HuH-7.5 (cell line): ENCODE results near the gene ZBTB45.

Experiments
- DNase-seq: peaks from one replicate; pipeline ENCODE4 v3.0.0; 2011; ENCODE audit warnings: low spot score

ZBTB45 gene

DNA sequence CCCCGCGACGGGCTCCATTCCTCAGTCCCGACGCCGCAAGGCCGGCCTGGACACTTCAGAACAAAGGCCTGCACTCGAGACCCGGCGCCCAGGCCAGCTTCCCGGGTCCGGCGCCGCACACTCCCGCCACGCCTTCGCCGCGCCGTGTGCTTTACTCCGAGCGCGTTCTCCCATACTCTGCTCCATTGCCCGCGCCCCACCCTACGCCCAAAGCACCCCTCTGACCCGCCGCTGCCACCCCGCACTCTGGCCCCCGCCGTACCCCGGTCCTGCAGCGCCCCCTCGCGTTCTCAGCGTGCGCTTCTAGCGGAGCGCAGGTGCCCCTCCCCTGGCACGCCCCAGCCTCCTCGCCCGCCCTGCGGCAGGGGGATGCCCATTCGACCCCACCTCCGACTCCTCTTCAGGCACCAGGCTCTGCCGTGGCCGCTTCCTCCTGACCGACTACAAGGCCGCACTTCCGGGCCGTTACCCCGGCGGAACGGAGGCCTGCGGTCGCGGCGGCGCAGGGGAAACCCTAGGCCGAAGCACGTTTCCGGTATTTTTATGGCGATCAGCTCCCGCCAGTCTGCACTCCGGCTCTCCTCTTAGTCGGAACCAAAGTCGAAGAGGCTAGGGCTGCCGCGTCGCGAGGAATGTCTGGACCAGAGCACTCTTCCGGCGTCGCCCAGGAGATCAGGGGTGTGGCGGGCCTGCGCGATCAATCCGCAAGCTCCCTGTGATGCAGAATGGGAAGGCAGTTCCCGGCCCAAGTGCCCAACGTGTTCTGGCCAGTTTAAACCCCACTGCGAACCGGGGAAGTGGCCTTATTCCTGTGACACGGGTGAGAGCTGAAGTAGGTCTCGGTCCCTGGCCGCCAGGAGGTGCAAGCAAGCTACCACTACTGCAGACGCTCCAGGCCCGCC lies at the start of gene ZBTB45:
TSS of gene ZBTB45 (minus strand) at position 456 of the 902 bp plus-strand sequence. CDS start 2,137 bp downstream, outside the sequence.
- DNase-seq = peak; percentile 88

DNA sequence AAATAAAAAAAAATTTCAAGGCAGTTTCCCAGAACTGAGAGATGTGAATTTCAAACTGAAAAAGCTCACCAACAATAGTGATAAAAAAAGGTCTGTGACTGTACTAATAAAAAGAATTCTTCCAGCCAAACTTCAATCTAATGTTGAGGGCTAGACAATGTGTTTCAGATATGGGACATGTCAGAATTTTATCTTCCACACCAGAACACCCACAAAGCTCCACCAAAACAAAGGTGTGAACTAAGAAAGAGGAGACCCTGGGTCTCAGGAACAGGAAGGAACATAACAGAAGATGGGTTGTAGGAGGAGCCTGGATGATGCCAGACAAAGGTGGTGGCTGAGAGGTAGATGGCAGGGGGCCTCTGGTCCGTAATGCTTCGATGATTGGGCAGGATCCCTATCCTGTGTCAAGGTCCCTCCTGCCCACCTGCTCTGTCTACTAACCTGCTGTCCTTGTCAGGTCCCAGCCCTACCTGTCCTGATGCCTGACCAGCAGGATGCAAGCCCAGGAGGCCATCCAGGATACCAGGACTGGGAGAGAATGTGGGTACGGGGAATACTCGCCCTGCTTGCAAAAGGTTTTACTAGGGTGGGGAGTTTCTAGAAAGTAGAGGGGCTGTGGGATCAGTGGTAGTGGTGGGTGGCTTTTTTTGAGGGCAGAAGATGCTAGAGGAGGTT lies 49.0 kb upstream of the ZBTB45 start:
- peak; percentile 8 for DNase-seq

DNA sequence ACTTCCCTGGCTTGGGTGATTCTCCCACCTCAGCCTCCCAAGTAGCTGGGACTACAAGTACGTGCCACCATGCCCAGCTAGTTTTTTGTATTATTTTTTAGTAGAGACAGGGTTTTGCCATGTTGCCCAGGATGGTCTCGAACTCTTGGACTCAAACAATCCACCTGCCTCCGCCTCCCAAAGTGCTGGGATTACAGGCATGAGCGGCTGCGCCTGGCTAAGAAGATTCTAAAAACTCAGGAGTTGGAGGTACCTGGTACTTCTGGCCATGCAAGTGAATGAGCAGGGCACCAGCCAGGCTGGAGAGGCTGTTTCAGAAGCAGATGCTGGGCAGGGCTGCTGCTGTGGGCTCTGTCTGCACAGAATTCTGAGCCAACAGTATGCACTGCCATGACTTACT lies 47.4 kb upstream of the ZBTB45 start:
- DNase-seq = no peak

DNA sequence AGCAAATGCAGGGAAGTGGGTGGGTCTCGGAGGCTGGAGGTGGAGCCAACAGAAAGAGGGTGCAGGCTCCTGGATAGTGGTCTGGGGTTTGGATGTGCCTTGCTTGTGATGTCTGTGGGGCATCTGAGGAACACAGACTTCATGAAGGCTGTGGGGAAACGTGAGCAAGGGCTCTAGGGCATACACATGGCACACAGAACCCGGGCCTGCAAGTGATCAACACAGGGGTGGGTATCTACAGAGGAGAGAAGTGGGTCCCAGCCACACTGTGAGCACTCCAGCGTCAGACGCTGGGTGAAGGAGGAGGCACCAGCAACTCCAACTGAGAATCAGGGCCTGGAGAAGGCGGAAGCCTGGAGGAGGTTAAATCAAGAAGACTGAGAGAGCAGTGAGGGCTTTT lies 44.2 kb upstream of the ZBTB45 start:
- peak; percentile 6 for DNase-seq

DNA sequence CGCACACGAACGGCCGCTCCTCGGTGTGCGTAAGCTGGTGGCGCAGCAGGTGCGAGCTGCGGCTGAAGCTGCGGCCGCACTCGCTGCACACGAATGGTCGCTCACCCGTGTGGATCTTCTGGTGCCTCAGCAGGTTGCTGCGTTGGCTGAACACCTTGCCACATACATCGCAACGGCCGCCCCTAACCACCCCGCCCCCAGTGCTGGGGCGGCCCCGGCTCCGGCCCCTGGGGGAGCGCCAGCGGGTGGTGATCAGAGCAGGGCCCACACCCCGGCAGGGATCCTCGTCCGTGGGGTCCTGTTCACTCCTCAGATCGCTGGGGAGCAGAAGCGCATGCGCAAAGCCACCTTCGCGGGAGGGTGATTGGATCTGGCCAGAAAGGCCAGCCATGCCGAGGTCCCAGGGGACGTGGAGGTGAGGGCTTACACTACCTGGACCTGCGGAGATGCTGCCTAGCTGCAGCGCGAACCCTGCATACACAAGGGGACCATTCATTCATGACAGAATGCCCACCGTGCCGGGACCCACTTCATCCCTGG lies 43.5 kb upstream of the ZBTB45 start:
- DNase-seq = peak; percentile 37

DNA sequence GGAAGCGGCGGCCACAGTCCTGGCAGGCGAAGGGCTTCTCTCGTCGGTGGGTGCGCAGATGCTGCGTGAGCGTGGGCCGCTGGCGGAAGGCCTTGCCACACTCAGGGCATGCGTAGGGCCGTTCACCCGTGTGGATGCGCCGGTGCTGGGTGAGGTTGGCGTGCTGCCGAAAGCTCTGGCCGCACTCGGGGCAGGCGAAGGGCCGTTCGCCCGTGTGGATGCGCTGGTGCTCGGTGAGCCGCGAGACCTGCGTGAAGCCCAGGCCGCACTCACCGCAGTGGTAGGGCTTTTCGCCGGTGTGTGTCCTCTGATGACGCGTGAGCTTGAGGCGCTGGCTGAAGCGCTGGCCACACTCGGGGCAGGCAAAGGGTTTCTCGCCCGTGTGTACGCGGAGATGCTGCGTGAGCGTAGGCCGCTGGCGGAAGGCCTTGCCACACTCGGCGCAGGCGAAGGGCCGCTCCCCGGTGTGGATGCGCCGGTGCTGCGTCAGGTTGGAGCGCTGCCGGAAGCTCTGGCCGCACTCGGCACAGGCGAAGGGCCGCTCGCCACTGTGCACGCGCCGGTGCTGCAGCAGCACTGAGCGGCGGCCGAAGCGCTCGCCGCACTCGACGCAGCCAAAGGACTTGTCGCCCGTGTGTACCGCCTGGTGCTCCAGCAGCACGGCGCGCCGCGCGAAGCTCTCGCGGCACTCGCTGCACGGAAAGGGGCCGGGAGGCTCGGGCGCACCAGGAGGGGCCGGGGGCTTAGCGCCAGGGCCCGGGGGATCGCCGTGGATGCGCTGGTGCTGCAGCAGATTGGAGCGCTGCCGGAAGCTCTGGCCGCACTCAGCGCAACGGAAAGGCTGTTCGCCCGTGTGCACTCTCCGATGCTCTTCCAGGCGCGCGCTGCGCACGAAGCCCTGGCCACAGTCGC lies 42.8 kb upstream of the ZBTB45 start:
- DNase-seq = peak; percentile 41

DNA sequence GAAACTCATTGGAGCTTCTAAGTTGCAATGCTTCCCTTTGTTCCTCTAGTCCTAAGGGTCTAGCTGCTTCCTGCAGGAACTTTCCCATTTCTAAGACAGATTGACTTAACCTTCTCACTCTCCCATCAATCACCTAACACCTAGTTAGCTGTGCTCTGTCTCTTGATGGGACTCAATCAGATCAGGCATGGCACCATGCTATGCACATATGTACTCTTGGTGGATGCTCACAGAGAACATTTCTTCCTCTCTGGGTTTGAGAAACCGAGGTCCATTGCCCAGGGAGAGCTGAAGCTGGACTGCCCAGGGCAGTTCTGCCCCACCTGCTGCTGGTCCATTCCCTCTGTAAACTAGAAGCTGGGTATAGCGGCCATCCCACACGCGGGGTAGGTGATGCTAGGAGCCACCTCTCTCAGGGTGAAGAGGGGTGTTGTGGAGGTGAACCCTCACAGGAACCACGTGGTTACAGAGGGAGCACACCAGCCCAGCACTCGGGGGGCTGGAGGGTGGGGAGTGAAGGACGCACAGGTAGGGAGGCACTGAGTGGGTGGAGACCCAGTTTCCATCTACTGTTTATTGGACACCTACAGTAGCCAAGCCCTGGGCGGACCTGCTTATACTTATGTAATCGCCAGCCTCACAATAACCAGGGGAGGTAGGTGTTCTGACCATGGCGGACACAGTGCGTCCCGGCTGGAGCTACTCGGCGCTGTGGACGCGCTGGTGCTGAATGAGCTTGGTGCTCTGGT lies 41.9 kb upstream of the ZBTB45 start:
- peak; percentile 22 for DNase-seq

DNA sequence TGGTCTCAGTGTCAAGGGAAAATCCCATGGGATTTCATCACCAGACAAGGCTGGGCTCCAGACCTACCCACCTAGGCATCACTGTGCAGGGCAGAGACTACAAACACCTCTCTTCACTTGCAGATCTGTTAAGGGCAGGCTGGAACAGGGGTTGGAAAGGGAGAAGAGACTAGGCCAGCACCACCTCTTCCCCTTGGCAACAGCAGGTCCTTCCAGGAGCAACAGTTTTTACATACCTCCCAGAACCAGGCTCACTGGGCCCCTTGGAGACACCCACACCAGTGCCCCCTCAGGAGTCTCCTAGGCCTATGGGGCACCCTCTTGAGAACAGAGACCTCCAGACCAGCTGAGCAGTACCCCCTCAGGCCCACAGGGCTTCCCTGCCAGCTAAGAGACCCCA lies 41.3 kb upstream of the ZBTB45 start:
- peak; percentile 5 for DNase-seq

DNA sequence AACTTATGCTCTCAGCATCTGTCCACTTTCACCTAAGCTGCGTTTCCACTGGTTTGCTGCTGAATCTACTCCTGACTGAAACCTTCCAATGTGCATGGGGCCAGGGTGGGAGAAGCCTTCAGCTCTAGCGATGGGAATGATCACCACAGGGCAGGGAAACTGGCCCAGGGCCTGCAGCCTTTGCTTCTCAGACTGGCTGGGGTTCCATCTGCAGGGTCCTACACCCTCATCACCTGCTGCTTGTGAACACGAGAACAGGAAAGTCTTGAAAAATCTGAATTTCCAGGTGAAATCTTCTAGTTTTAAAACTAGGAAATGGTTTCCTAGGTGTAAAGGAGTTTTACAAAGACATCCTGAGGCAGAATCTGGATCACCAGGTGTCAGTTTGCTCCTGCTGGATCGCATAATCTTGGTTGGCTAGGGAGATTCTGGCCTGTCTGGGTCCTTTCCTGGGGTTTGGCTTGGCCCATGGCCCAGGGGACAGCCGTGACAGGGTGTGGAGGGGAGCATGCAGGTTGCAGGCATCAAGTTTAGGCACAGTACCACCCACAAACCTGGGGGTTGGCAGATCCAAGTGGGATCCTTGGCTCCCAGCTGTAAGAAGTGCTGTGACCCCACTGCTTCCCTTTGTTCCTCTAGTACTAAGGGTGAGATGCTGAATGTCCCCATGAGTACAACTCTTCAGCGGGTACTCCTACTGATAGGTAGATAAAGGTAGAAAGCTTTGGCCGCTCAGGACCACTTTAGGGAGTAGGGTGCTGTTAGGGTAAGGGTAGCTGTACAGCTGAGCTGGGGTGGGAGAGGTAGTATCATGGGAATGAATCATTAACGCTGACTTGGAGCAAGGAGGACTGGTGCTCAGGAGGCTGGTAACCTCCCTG lies 40.6 kb upstream of the ZBTB45 start:
- DNase-seq = peak; percentile 6

DNA sequence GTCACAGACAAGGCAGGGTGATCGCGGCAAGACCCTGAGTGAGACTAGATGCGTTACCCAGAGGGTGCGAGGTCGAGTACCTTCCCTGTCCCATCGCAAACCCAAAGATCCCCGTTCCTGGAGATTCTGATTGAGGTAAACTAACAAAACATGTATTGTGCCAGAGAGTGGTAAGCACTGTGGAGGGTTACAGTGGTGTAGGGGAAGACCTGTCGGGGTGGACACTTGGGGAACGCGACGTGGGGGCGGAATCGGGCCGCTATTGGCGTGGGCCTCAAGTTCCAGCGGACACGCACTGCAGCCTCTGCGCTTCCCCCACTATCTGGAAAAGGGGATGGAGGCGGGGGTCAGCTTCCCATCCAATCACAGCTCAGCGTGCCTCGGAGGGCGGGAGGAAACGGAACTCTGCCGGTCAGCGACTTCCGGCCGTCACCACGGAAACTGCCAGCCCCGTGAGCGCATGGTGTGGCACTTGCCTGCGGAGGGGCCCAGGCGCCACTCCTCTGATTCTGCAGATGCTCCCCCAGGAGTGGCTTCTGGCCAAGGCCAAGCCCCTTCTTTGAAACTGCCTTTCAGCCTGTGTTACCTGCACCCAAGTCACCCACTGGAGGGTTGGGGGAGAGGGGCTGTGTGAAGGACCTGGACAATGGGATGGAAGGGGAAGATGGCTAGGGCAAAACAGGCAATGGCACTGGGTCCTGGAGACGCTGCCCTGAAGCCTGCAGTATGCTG lies 39.8 kb upstream of the ZBTB45 start:
- DNase-seq = peak; percentile 100

DNA sequence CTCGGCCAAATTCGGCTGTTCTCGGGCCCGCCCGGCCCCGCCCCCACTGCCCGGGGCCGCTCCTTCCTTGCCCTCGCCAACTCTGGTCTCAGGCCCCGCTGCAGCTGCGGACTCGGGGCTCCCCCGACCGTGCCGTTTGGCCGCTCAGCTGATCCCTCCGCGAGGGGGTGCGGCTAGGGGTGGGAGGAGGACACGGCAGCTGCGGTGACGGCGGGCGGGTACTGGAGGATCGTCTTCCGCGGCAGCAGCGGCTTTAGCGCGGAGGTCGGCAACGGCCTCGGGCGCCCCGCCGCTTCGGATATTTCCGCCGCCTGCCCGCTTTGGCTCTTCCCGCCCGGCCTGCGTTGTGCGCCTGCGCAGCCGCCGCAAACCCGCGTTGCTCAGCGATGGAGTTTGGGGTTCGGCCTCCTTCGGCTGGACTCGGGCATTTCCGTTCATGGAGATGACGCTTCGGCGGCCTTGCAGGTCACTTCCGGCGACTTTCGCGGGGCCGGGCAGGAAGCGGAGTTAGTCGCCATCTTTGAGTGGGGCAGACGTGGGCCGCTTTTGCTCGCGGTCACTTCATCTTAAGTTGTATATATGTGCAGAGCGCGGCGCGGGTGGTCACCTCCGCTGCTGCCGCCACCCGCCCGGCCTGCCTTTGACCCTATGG lies 39.1 kb upstream of the ZBTB45 start:
- DNase-seq = peak; percentile 97

DNA sequence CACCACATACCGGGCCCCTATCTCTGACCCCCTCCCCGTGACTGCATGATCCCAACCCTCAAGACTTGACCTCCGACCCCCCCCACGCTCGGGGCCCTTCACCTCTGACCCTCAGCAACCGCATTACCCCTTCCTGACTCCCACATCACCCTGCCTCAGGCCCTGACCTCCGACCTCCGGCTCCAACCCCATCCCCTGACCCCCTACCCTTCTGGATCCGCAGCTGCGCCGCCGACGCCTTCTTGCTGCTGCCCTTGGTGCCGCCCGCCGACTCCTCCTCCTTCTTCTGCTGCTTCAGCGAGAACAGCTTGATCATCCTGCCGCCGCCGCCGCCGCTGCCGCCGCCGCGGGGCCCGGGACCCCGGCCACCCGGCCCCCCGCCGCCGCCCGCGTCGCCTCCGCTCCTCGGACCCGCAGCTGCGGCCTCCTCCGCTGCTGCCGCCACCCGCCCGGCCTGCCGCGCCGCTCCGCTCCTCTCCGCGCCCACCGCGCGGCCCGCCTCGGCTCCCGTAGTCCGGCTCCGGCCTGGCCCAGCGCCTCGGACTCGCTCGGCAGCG lies 38.5 kb upstream of the ZBTB45 start, which contains the start of gene UBE2M:
TSS of gene UBE2M (minus strand) at position 546 of the 557 bp plus-strand sequence. CDS start at position 316, 230 bp downstream.
- peak; percentile 29 for DNase-seq

DNA sequence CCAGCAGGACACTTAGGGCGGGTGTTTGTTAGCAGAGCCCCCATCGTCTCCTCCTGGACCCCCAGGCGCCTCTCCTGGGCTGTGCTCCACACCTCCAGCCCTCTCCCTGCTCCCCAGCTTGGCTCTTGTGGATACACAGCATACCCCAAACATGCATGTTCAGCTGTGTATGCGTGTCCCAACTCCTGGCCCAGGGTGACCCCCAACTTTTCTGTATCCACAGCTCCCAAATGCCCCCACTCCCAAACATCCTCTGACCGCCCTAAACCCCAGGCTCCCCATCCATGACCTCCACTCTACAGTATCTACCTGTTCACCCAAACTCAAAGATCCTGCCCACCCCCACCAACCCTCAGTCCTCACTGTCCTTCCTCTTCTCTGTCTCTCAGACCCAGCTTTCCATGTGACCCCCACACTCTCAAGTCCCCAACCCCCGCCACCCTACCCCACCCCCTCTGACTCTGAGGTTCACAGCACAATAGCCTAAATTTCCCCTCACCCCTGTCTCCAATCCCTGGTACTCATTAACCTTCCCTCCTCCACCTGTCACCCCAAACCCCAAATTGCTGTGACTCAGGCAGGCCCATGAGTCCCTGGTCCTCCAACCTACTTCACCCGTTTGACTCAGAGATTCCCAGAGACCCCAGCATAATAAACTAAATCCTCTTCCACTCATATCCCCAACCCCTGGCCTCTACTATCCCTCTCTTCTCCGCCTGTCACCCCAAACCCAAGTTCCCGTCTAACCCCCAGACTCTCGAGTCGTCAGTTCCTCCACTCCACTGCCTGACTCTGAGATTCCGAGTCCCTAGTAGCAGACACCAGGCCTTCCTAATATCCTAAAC lies 37.8 kb upstream of the ZBTB45 start:
- DNase-seq = peak; percentile 6

DNA sequence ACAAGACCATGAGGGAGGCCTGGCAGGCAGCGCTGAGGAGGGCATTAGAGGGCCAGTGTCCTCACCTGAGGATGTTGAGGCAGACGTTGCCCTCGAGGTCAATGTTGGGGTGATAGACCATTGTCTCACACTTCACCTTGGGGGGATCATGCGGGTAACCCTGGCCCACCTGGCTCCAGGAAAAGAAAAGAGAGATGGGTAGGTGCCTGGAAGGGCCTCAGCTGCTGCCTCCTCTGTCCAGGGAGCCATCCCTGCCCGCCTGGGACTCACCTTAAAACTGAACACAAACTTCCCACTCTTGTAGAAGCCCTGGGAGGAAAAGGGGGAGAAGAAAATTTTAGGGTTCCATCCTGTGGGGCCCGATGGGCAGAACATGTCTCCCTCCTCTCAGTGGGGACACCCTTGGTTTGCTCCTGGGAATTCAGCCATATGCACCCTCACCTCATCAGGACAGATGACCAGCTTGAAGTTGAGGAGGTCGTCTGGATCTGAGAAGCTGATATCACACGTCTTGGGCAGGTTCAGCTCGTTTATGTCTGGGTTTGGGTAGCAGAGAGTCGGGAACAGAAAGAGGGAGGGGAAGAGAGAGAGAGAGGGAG lies 37.1 kb upstream of the ZBTB45 start:
- no peak for DNase-seq

DNA sequence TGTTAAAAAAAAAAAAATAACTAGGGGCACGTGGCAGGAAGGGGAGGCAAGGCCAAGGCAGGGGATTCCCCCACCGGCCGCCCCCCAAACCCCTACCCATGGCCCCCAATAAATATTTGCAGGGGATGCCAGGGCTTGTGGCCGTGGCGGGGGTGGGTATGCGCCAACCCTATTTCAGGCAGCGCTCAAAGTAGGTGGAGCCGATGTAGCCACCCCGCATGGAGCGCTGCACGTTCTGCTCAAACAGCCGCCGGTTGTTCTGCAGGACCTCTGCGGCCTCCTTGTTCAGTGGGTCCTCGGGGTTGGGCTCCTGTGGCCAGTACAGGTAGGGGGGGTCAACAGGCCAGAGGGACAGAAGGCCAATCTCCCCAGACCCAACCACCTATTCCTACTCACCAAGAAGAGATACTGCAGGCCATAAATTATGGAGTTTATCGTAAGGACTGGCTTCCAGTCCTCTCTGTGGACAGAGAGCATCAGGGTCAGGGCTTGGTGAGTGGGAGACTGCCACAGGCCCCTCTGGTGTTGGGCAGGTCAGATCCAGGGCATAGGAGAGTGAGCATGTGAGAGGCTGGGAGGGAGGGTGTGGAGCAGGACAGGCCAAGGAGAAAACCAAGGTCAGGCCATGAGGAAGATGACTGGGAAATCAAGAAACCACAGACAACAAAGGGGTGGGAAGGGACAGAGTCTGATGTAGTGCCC lies 36.5 kb upstream of the ZBTB45 start:
- DNase-seq = peak; percentile 6

DNA sequence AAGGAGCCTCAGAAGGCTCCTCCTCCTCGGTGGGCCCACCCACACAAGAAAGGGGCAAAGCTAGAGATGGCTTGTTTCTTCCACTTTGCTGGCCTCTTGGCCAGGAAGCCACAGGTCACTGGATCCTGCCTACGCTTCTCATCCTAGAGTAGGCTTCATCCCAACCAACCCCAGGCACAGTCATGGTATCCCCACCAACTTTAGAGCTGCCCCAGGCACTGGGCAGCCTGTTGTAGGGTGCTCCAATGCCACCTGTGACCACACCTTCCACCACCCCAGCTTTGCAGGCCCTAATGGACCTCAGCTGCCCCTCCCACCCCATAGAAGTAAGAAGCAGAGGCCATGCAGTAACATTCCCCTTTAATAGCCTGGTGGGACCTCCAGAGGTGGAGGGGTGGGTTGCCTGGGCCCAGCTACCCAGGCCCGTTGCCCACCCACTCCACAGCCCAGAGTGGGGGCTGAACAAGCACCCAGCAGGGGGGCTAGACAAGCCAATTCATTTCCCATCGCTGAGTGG lies 35.8 kb upstream of the ZBTB45 start:
- no peak for DNase-seq
